ENCODE measurements around the gene CDC5L. TPM values are rescaled to one million over a fixed set of nuclear protein-coding genes. Genes with fewer than 3 reads are reported as not detected.

CDC5L gene
- total RNA-seq, 1 experiment from 2014 or later = 24.6 TPM

- H2AFZ ChIP-seq (ENCODE audit: low read depth, low read length, poor library complexity, severe bottlenecking) = peak overlapping the region; percentile 57
- H3K9me3 ChIP-seq (ENCODE audit: control insufficient read depth in 1 of 2, insufficient read depth in 1 of 2, low read depth in 1 of 2, low read length in 2 of 2) = no peaks in the 10 kb centered on the region
- BruUV-seq (replicated peaks) = no TSS peak
- no peaks in the 10 kb centered on the region for H3K27me3 ChIP-seq (ENCODE audit: insufficient read depth, low read length)
- CTCF ChIA-PET = interaction anchor here (1.3 to 1.5 kb wide), 3 partner anchors 18 to 100 kb away, joined by 3 to 11 read pairs (median 5); no protein-coding TSS in a partner anchor
- H3K27ac ChIP-seq (ENCODE audit: low read depth, low read length) = no peak overlapping the region
- H3K9me2 ChIP-seq (ENCODE audit: insufficient read depth) = no peaks in the 10 kb centered on the region
- H3K79me2 ChIP-seq (ENCODE audit: insufficient read depth, low read length) = no peaks in the 10 kb centered on the region
- ATAC-seq (peak; percentile 89), DNase-seq (ENCODE audit: low read depth, low spot score) (peak; percentile 37)
- RAD21 ChIA-PET (ENCODE audit: low non-redundant PET in 1 of 2, low total read pairs in 2 of 2, uncharacterized antibody in 2 of 2, unreplicated experiment in 2 of 2) = interaction anchor here (1.3 to 1.5 kb wide), 2 partner anchors 18 to 19 kb away, joined by 8 to 9 read pairs; no protein-coding TSS in a partner anchor
- H4K20me1 ChIP-seq (ENCODE audit: insufficient read depth) = no peaks in the 10 kb centered on the region
- H3K36me3 ChIP-seq (ENCODE audit: control insufficient read depth in 1 of 2, insufficient read depth in 2 of 2, low read length in 2 of 2) = no peaks in the 10 kb centered on the region
- H3K9ac ChIP-seq (ENCODE audit: low read length) = no peak overlapping the region
- H3K4me2 ChIP-seq (ENCODE audit: low read length) = peak overlapping the region; percentile 39
- intact Hi-C loops (cut with micrococcal nuclease) = no loop called here
- peaks cover 5 to 36% of the 10 kb centered on the region in 2 experiments; a peak in 3 of 4 replicates for H3K4me1 ChIP-seq (ENCODE audit: control insufficient read depth in 1 of 2, insufficient read depth in 2 of 2, low read length in 2 of 2)
- no peak overlapping the region for H3K4me3 ChIP-seq (replicated peaks in 1 of 2; ENCODE audit: low read depth in 1 of 2, low read length in 2 of 2)
- POLR2A ChIA-PET = no interaction called here
- TF ChIP-seq RAD21 (IDR thresholded peaks at IDR 0.05; ENCODE audit: low read depth) (peak; percentile 56), POLR2A (IDR thresholded peaks at IDR 0.05; ENCODE audit: borderline replicate concordance, extremely low read depth, insufficient read depth, insufficient read length) (no peak), ZBTB33 (IDR thresholded peaks at IDR 0.05; ENCODE audit: extremely low read depth, insufficient replicate concordance, low read length) (no peak), CEBPB (IDR thresholded peaks at IDR 0.05; ENCODE audit: low read depth) (0 out of 2 replicates have a peak, but pooled peaks have one; percentile 18), EGR1 (IDR thresholded peaks at IDR 0.05; ENCODE audit: low read depth) (no peak), POLR2AphosphoS5 (IDR thresholded peaks at IDR 0.05; ENCODE audit: low read depth, low read length) (no peak), CBX3 (IDR thresholded peaks at IDR 0.05; ENCODE audit: low read depth) (no peak), ELF1 (IDR thresholded peaks at IDR 0.05; ENCODE audit: borderline replicate concordance, low read depth) (no peak), YY1 (IDR thresholded peaks at IDR 0.05; ENCODE audit: extremely low read depth, insufficient replicate concordance, low read depth, low read length) (no peak), EZH2phosphoT487 (IDR thresholded peaks at IDR 0.05; ENCODE audit: borderline replicate concordance) (no peak), FOSL1 (IDR thresholded peaks at IDR 0.05; ENCODE audit: low read depth) (peak; percentile 70), REST (IDR thresholded peaks at IDR 0.05; ENCODE audit: low read depth) (no peak), SIN3A (IDR thresholded peaks at IDR 0.05; ENCODE audit: low read depth) (no peak), SRF (IDR thresholded peaks at IDR 0.05; ENCODE audit: low read depth) (no peak), JUND (IDR thresholded peaks at IDR 0.05) (peak; percentile 53; the same call in 1 of the 2 replicates), EZH2 (IDR thresholded peaks at IDR 0.05) (no peak), TCF7L2 (IDR thresholded peaks at IDR 0.05; ENCODE audit: borderline replicate concordance, extremely low read depth, insufficient read depth, insufficient read length) (no peak), SP1 (IDR thresholded peaks at IDR 0.05; ENCODE audit: low read depth) (peak; percentile 54), ZNF274 (IDR thresholded peaks at IDR 0.05; ENCODE audit: low read depth, low read length) (no peak)
- TF ChIP-seq, protein P1, sequence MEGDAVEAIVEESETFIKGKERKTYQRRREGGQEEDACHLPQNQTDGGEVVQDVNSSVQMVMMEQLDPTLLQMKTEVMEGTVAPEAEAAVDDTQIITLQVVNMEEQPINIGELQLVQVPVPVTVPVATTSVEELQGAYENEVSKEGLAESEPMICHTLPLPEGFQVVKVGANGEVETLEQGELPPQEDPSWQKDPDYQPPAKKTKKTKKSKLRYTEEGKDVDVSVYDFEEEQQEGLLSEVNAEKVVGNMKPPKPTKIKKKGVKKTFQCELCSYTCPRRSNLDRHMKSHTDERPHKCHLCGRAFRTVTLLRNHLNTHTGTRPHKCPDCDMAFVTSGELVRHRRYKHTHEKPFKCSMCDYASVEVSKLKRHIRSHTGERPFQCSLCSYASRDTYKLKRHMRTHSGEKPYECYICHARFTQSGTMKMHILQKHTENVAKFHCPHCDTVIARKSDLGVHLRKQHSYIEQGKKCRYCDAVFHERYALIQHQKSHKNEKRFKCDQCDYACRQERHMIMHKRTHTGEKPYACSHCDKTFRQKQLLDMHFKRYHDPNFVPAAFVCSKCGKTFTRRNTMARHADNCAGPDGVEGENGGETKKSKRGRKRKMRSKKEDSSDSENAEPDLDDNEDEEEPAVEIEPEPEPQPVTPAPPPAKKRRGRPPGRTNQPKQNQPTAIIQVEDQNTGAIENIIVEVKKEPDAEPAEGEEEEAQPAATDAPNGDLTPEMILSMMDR (IDR thresholded peaks at IDR 0.05 in 2 of 3, conservative IDR thresholded peaks at IDR 0.05 in 1 of 3; ENCODE audit: borderline replicate concordance in 1 of 3, insufficient read depth in 1 of 3, low read depth in 2 of 3, low read length in 2 of 3) = peak; percentile 42 to 56 (median 53); a peak in 5 of 6 replicates
- TF ChIP-seq, protein P2, sequence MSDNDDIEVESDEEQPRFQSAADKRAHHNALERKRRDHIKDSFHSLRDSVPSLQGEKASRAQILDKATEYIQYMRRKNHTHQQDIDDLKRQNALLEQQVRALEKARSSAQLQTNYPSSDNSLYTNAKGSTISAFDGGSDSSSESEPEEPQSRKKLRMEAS (IDR thresholded peaks at IDR 0.05) = no peak
Observed at GRCh38 chr6:44494011-44494501, 106.5 kb downstream of the CDC5L start.
